Keratinocyte (primary cell): ENCODE data around the gene GPR62. TPM values are rescaled to one million over a fixed set of nuclear protein-coding genes. Genes with fewer than 3 reads are reported as not detected.

Experiments used
- DNase-seq: peaks from one replicate; pipeline ENCODE4 v3.0.0-alpha.2; 2011; ENCODE audit warnings: low read depth, missing footprints, low spot score
- FAIRE-seq: peaks from 2 replicates; lab custom pipeline; 2011; peaks lifted over from hg19 to GRCh38; lab: Jason Lieb, UNC
- H2AFZ ChIP-seq: 2 replicates; pipeline ENCODE4 v1.6.0; 2012; ENCODE audit warnings: low read length, control low read depth, inconsistent platforms; ENCODE audit not compliant: control insufficient read depth
- H3K27ac ChIP-seq: 2 replicates; pipeline ENCODE4 v1.5.1; 2011; ENCODE audit warnings: low read length; ENCODE audit not compliant: control insufficient read depth, insufficient read depth
- H3K27me3 ChIP-seq: 3 replicates; pipeline ENCODE4 v1.6.0; 2011; ENCODE audit warnings: low read length; ENCODE audit not compliant: control insufficient read depth, insufficient read depth; ENCODE audit errors: extremely low read depth
- H3K36me3 ChIP-seq, 2 experiments: 2 replicates in 1 of 2; 3 replicates in 1 of 2; pipeline ENCODE4 v1.5.1; 2011; ENCODE audit warnings: low read length in 2 of 2, mild to moderate bottlenecking in 1 of 2; ENCODE audit not compliant: control insufficient read depth in 2 of 2, insufficient read depth in 2 of 2; ENCODE audit errors: extremely low read depth in 1 of 2
- H3K4me1 ChIP-seq: 3 replicates; pipeline ENCODE4 v1.5.1; 2011; ENCODE audit warnings: low read length; ENCODE audit not compliant: control insufficient read depth, insufficient read depth; ENCODE audit errors: extremely low read depth
- H3K4me2 ChIP-seq: 3 replicates; pipeline ENCODE4 v1.6.0; 2011; ENCODE audit warnings: low read depth, low read length; ENCODE audit not compliant: control insufficient read depth, insufficient read depth; ENCODE audit errors: extremely low read depth
- H3K4me3 ChIP-seq, 3 experiments: fragments of 200-600 bp in 1 of 3; sonication (generic) in 1 of 3; 2 replicates in 2 of 3; 3 replicates in 1 of 3; pipeline ENCODE4 v1.5.1; 2011 to 2016; ENCODE audit warnings: low read length in 3 of 3, mild to moderate bottlenecking in 3 of 3, control low read depth in 2 of 3, inconsistent platforms in 1 of 3, low read depth in 1 of 3, mixed read lengths in 1 of 3, mixed run types in 1 of 3, moderate library complexity in 1 of 3; ENCODE audit not compliant: control insufficient read depth in 2 of 3, insufficient read depth in 2 of 3; ENCODE audit errors: extremely low read depth in 1 of 3
- H3K79me2 ChIP-seq: 2 replicates; pipeline ENCODE4 v1.6.0; 2012; ENCODE audit warnings: low read length; ENCODE audit not compliant: control insufficient read depth, insufficient read depth
- H3K9ac ChIP-seq: 3 replicates; pipeline ENCODE4 v1.6.0; 2011; ENCODE audit warnings: low read length; ENCODE audit not compliant: control insufficient read depth, insufficient read depth; ENCODE audit errors: extremely low read depth
- H3K9me1 ChIP-seq: 3 replicates; pipeline ENCODE4 v1.6.0; 2011; ENCODE audit warnings: low read length; ENCODE audit not compliant: control insufficient read depth, insufficient read depth; ENCODE audit errors: extremely low read depth
- H3K9me3 ChIP-seq: 2 replicates; pipeline ENCODE4 v1.5.1; 2012; ENCODE audit warnings: low read depth, low read length; ENCODE audit not compliant: control insufficient read depth
- H4K20me1 ChIP-seq: 3 replicates; pipeline ENCODE4 v1.6.0; 2011; ENCODE audit warnings: low read length; ENCODE audit not compliant: control insufficient read depth, insufficient read depth; ENCODE audit errors: extremely low read depth
- EZH2 ChIP-seq: IDR thresholded peaks from one replicate; pipeline ENCODE4 v1.6.1; 2012; ENCODE audit warnings: inconsistent platforms, mild to moderate bottlenecking, low read length, moderate library complexity
- dilution Hi-C: fragments of 300-500 bp; cut with MboI; formaldehyde crosslinking; loops from one replicate; pipeline ENCODE4 v1.7.0; 2020; ENCODE audit warnings: low sequenced_read_pairs; ENCODE audit not compliant: extremely low pct_ligation_motif_present
- polyA plus RNA-seq, 5 experiments: library from polyadenylated mRNA; depleted of rRNA in 3 of 5; stranded (reverse) in 3 of 5; stranded (forward) in 1 of 5; unstranded in 1 of 5; fragments of >200 nt; gene quantifications; 1 replicate in 1 of 5; 2 replicates in 3 of 5; 3 replicates in 1 of 5; pipeline versions ENCODE4 v1.2.1 to v1.2.3, GENCODE V29; 2011 to 2012; ENCODE audit warnings: missing spikeins in 2 of 5, low read depth in 1 of 5, low replicate concordance in 1 of 5
- TF ChIP-seq, protein P1 (sequence below), 3 experiments: IDR thresholded peaks in 1 of 3; conservative IDR thresholded peaks in 1 of 3; optimal IDR thresholded peaks in 1 of 3; 2 replicates in 2 of 3; 3 replicates in 1 of 3; pipeline versions ENCODE3 to v1.5.1; 2011; ENCODE audit warnings: low read length in 3 of 3, mild to moderate bottlenecking in 3 of 3, moderate library complexity in 2 of 3, control low read depth in 1 of 3, inconsistent platforms in 1 of 3; ENCODE audit not compliant: insufficient read depth in 2 of 3; ENCODE audit errors: extremely low read depth in 1 of 3

The GPR62 gene
- polyA plus RNA-seq, 1 donor (not counting 4 experiments of a cell fraction or from before 2014, with no cell fraction given) = not detected

DNA sequence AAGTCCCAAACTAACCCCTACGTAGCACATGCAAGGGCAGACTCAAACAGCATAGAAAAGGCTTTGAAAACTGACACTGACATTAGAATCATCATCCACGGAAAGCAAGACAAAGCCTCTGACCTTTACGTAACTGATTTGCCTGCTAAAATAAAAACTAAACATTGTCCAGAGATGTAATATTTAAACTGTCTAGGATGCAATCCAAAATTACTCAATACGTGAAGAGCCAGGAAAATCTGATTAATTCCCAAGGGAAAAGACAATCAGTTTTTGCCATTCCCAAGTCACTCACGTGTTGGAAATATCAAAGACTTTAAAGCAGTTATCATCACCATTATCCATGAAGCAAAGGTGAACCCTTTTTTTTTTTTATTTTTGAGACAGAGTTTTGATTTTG is 38.8 kb upstream of the GPR62 start:
- Histone ChIP-seq H3K9me1 (no peaks in the 10 kb centered on the region), H3K79me2 (no peaks in the 10 kb centered on the region), H3K4me3 (no peak overlapping the region), H3K9ac (no peak overlapping the region), H4K20me1 (no peaks in the 10 kb centered on the region), H3K4me1 (no peaks in the 10 kb centered on the region), H3K9me3 (no peaks in the 10 kb centered on the region), H3K27ac (no peak overlapping the region), H3K27me3 (no peaks in the 10 kb centered on the region), H2AFZ (no peak overlapping the region), H3K36me3 (no peaks in the 10 kb centered on the region), H3K4me2 (no peak overlapping the region)
- dilution Hi-C loops = no loop called here
- DNase-seq (no peak), FAIRE-seq (no peak)
- TF ChIP-seq, protein P1, sequence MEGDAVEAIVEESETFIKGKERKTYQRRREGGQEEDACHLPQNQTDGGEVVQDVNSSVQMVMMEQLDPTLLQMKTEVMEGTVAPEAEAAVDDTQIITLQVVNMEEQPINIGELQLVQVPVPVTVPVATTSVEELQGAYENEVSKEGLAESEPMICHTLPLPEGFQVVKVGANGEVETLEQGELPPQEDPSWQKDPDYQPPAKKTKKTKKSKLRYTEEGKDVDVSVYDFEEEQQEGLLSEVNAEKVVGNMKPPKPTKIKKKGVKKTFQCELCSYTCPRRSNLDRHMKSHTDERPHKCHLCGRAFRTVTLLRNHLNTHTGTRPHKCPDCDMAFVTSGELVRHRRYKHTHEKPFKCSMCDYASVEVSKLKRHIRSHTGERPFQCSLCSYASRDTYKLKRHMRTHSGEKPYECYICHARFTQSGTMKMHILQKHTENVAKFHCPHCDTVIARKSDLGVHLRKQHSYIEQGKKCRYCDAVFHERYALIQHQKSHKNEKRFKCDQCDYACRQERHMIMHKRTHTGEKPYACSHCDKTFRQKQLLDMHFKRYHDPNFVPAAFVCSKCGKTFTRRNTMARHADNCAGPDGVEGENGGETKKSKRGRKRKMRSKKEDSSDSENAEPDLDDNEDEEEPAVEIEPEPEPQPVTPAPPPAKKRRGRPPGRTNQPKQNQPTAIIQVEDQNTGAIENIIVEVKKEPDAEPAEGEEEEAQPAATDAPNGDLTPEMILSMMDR (optimal IDR thresholded peaks at IDR 0.05 in 1 of 3, IDR thresholded peaks at IDR 0.05 in 1 of 3, conservative IDR thresholded peaks at IDR 0.05 in 1 of 3; ENCODE audit: extremely low read depth in 1 of 3, insufficient read depth in 2 of 3, low read length in 3 of 3) = no peak
- no peak for TF ChIP-seq EZH2

DNA sequence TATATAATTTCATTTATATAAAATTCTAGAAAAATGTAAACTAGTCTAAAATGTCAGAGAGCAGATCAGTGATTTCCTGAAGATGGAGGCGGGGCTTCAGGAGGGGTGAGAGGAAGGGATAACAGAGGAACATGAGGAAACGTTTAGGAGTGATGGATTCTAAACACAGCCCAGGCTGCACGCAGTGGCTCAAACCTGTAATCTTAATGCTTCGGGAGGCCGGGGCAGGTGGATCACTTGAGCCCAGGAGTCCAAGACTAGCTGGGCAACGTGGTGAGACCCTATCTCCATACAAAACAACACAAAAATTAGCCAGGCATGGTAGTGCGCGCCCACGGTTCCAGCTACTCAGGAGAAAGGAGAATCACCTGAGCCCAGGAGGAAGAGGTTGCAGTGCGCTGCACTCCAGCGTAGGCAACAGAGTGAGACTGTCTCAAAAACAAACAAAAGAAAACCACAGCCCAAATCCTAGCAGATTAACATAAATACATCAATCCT is 34.1 kb upstream of the GPR62 start:
- Histone ChIP-seq H3K4me1 (no peaks in the 10 kb centered on the region), H3K4me2 (no peak overlapping the region), H2AFZ (no peak overlapping the region), H3K27me3 (no peaks in the 10 kb centered on the region), H4K20me1 (no peaks in the 10 kb centered on the region), H3K27ac (no peak overlapping the region), H3K9me3 (no peaks in the 10 kb centered on the region), H3K9me1 (no peaks in the 10 kb centered on the region), H3K79me2 (no peaks in the 10 kb centered on the region), H3K9ac (no peak overlapping the region), H3K4me3 (no peak overlapping the region), H3K36me3 (no peaks in the 10 kb centered on the region)
- DNase-seq = no peak
- dilution Hi-C loops = no loop called here
- FAIRE-seq = no peak
- TF ChIP-seq EZH2 = no peak
- TF ChIP-seq, protein P1 (optimal IDR thresholded peaks at IDR 0.05 in 1 of 3, IDR thresholded peaks at IDR 0.05 in 1 of 3, conservative IDR thresholded peaks at IDR 0.05 in 1 of 3; ENCODE audit: extremely low read depth in 1 of 3, insufficient read depth in 2 of 3, low read length in 3 of 3) = no peak
